ENCODE measurements around the gene RSPO4.

DNA sequence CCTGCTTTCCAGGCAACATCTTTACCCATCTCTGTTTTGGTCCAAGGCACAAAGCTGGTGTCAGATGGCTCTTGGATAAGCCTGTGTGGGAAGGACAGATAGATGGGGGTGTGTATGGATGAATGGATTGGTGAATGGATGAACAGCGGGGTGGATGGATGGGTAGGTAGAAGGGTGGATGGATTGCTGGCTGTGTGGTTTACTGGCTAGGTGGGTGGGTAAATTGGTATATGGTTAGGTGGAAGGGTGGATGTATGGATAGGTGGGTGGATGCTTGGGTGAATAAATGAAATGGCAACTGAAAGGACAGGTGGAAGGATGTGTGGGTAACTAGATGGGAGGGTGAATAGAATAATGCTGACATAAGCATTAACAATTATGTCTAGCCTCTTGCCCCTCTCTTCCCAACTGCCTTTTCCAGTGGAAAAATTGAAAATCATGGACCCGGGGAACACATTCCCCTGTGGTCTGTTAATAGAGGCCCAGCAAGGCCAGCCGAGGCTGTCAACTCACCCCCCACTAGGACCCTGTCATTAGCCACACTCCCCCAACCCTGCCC lies 43.8 kb upstream of the RSPO4 start:
- TF ChIP-seq, protein P1, sequence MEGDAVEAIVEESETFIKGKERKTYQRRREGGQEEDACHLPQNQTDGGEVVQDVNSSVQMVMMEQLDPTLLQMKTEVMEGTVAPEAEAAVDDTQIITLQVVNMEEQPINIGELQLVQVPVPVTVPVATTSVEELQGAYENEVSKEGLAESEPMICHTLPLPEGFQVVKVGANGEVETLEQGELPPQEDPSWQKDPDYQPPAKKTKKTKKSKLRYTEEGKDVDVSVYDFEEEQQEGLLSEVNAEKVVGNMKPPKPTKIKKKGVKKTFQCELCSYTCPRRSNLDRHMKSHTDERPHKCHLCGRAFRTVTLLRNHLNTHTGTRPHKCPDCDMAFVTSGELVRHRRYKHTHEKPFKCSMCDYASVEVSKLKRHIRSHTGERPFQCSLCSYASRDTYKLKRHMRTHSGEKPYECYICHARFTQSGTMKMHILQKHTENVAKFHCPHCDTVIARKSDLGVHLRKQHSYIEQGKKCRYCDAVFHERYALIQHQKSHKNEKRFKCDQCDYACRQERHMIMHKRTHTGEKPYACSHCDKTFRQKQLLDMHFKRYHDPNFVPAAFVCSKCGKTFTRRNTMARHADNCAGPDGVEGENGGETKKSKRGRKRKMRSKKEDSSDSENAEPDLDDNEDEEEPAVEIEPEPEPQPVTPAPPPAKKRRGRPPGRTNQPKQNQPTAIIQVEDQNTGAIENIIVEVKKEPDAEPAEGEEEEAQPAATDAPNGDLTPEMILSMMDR (IDR thresholded peaks at IDR 0.05), result no peak
- TF ChIP-seq EP300 (IDR thresholded peaks at IDR 0.05) (no peak), POLR2A (IDR thresholded peaks at IDR 0.05; ENCODE audit: low read depth) (no peak)
